ENCODE results near the gene CWC27.
A peak's percentile ranks its signal among the peaks of the same experiment; 100 is the strongest.

The CWC27 gene

DNA sequence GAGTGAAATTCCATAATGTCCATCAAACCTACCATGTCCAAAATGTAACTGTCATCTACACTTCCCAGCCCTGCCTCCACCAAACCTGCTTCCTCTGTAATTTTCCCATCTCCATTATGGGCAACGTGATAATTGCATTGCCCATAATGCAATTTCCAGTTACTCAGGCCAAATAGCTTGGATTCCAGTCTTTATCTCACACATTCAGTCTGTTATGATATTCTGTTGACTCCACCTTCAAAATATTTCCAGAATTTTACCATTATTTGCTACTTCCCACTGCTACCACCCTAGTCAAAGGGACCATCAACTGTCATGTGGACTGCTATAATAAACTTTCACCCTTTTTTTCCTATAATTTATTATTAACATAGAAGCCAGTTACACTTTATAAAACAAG lies 256.0 kb downstream of the CWC27 start:
- peaks cover 2% of the 10 kb centered on the region for H3K36me3 Mint-ChIP-seq (ENCODE audit: low read depth)
- H3K27ac Mint-ChIP-seq: no peak overlapping the region

DNA sequence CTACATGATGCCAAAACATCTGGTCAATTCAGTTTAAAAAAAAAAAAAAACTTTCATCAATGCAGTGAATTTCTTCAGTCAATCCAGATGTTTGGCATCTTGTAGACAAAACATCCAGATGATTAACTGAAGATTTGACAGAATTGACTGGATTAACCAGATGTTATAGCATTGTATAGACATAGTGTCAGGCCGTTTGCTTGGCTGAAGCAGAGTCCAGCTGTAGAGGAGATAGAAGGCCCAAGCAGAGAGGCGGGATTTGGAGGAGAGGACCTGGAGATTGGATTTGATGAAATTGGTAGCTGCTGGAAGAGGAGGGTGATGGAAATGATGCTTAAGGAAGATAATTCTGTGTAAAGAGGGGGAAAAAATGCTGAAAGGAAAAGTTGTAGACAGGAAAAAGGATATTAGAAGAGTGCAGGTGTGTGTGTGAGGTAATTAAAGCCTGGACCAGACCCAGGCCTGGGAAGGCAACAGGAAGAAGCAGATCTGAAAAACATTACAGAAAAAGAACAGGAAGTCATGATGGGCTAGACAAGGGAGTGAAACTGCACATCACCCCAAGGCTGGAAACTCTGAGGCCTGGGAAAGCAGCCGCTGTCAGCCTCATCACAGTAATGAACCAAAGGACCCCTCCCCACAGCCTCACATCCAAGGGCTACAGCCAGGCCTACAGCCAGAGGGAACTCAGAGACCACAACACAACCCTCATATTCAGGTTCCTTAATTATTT lies 258.3 kb downstream of the CWC27 start:
- Mint-ChIP-seq H3K27ac (peak overlapping the region; percentile 72), H3K4me3 (no peak overlapping the region), H3K9me3 (no peaks in the 10 kb centered on the region), H3K36me3 (ENCODE audit: low read depth) (no peaks in the 10 kb centered on the region), H3K4me1 (ENCODE audit: low read depth) (peaks cover 13% of the 10 kb centered on the region), H3K27me3 (no peaks in the 10 kb centered on the region)
- no peak for DNase-seq

More for the DNA sequence above, 256.0 kb downstream of the CWC27 start:
- H3K9me3 Mint-ChIP-seq: no peaks in the 10 kb centered on the region
- no peaks in the 10 kb centered on the region for H3K27me3 Mint-ChIP-seq
- no peak for DNase-seq
- peaks cover 30% of the 10 kb centered on the region for H3K4me1 Mint-ChIP-seq (ENCODE audit: low read depth)
- no peak overlapping the region for H3K4me3 Mint-ChIP-seq

DNA sequence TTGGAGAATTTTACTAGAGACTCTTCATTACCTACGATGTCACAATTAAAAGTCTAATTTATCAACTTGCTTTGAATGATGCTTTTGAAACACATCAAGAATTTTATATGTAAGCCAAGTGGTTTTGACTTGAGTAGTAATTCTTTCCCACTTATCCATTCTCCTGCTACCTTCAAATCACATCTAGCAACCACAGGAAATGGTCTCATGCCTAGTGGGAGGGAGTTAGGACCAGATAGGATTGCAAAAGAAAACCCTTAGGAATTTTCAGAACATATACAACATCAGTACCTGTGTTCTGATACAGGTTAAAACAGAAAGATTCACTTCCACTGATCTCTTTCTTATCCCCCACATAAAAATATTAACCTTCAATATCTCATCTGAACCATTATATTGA lies 260.4 kb downstream of the CWC27 start:
- Mint-ChIP-seq H3K4me3 (no peak overlapping the region), H3K36me3 (ENCODE audit: low read depth) (no peaks in the 10 kb centered on the region), H3K27me3 (no peaks in the 10 kb centered on the region), H3K9me3 (no peaks in the 10 kb centered on the region), H3K27ac (no peak overlapping the region), H3K4me1 (ENCODE audit: low read depth) (peaks cover 12% of the 10 kb centered on the region)
- no peak for DNase-seq

DNA sequence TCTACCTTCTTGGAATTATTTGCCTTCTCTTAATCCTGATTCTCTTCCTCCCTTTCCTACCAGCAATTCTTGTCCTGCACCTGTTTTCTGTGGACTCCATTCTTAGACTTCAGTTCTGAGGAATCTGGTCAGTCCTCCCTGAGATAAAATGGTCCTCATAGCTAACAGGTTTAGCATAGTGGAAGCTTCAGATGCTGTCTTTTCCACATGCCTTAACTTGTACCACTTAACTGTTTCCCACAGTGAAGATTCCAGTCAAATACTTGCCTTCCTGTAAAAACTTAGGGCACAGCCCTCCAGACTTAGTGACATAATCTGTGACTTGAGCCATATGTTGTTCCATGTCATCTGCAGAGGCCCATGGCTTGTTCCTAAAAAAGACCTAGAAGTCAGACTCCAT lies 261.3 kb downstream of the CWC27 start:
- no peak overlapping the region for H3K27ac Mint-ChIP-seq
- no peaks in the 10 kb centered on the region for H3K27me3 Mint-ChIP-seq
- H3K4me3 Mint-ChIP-seq: no peak overlapping the region
- no peaks in the 10 kb centered on the region for H3K36me3 Mint-ChIP-seq (ENCODE audit: low read depth)
- no peak for DNase-seq
- peaks cover 18% of the 10 kb centered on the region for H3K4me1 Mint-ChIP-seq (ENCODE audit: low read depth)
- no peaks in the 10 kb centered on the region for H3K9me3 Mint-ChIP-seq

DNA sequence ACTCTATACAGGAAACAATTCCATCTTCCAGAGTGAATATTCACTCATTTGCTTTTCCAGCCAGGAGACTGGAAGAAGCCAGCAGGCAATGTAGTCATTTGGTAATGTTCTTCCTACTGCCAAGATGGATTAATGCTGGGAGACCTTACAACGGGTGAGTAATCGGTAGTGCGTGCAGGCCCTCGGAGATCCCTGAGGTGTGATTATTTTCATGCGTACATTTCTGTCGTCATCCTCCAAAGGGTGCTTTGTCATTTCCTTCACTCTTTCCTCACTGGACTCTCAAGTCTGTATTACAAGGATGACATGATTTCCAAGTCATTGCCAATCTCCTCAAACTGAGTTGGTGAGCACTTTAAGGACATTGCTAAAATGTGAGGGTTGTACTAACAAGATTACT lies 263.5 kb downstream of the CWC27 start:
- H3K4me3 Mint-ChIP-seq: no peak overlapping the region
- DNase-seq: no peak
- no peaks in the 10 kb centered on the region for H3K36me3 Mint-ChIP-seq (ENCODE audit: low read depth)
- H3K4me1 Mint-ChIP-seq (ENCODE audit: low read depth): peaks cover 28% of the 10 kb centered on the region
- no peaks in the 10 kb centered on the region for H3K27me3 Mint-ChIP-seq
- no peaks in the 10 kb centered on the region for H3K9me3 Mint-ChIP-seq
- no peak overlapping the region for H3K27ac Mint-ChIP-seq

DNA sequence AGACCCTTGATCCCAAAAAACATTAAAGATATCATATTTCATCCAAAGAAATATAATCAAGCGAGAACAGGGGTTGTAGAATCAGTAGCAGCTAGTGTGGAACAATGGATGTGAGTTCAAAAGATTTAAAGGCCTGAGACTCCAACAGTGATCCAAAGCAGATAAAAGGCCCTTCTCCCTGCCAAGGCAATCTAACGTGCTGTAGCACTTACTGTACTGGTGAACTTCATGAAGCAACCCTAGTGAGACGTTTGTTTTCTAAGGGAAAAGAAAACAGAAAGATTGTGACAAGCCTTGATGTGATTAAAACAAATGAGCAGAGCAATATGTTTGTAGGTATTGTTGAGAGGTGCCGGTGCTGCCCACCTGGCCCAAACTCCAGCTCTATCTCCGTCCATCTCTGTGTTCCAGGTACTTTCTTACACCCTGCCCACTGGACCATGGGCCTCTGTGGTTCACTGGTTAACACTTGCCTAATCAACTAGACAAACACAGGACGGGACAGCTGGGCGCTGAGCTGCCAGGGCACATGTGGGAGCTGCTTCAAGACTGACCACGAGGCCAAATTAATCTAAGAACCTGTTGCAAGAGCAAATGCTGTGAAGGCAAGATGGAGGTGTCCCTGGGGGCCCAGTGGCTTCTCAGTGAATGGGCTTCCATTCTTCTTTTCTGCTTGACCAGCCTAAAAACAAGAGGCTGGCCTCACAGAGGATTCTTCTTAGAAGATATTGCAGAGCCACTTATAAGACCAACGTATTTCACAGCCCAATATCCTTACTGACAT lies 265.5 kb downstream of the CWC27 start:
- DNase-seq: no peak
- Mint-ChIP-seq H3K27ac (peak overlapping the region; percentile 74), H3K27me3 (no peaks in the 10 kb centered on the region), H3K4me1 (ENCODE audit: low read depth) (peaks cover 37% of the 10 kb centered on the region), H3K9me3 (no peaks in the 10 kb centered on the region), H3K36me3 (ENCODE audit: low read depth) (no peaks in the 10 kb centered on the region), H3K4me3 (peak overlapping the region; percentile 47)

DNA sequence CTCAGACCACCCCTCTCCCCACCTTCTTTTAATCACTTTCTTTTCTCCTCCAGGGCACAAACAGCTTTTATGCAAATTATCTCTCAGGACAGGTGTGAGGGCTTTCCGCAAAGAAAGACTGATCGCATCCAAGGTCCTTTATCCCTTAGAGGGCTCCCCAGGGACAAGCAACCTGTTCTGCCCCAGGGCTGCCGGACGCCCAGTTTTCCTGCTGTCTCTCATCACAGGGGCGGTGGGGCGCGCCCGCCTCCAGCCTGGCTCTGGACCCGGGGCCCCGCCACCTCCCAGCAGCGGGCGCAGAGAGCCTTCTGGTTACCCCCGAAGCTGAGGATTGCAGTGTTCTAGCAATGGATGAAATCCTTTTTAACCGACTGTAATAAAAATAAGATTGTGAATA lies 266.1 kb downstream of the CWC27 start:
- Mint-ChIP-seq H3K27ac (peak overlapping the region; percentile 90), H3K9me3 (no peaks in the 10 kb centered on the region), H3K4me3 (peak overlapping the region; percentile 75), H3K27me3 (no peaks in the 10 kb centered on the region), H3K36me3 (ENCODE audit: low read depth) (no peaks in the 10 kb centered on the region), H3K4me1 (ENCODE audit: low read depth) (peaks cover 37% of the 10 kb centered on the region)
- peak; percentile 33 for DNase-seq

DNA sequence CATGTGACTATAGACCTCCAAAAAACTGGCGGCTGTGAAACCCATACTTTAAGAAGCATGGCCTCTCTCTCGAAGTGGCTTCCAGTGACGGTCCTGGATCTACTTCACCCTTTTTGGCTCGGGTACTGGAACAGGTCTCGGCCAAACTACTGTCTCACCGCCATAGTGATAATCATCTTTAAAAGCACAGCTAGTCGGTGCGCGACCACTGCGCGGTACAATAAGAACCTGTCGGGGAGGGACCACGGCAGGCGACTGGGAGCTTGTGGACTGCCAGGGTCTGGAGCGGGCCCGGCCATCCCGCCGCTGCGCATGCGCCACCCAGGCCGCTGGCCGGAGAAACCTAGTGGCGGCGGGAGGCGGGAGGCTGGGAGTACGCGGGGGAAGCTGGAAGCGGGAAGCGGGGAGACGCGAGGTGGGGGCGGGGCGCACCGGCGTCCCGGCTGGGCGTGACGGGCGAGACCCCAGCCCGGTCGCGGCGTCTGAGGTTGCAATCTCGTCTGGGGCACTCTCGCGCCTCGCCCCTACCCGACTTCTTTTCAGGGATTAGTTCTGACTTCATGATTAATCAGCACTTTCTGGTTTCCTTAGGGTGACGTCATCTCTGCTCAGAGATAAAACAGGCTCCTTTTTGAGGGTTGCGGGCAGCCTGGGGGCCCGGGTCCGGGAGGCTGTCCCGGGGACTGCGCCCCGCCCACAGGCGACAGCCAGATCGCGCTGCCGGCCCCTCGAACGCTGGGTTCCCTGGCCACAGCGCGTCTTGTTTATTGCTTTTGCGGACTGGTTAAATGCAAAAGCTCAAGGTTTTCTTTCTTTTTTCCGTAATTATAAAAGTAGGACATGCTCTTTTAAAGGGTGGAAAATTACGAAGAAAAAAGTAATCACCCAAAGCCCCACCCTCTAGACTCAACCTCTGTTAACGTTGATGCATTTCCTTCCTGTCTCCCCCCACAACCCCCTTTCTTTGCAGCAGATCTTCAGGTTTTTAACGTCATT lies 266.8 kb downstream of the CWC27 start:
- H3K4me1 Mint-ChIP-seq (ENCODE audit: low read depth): peaks cover 37% of the 10 kb centered on the region
- H3K36me3 Mint-ChIP-seq (ENCODE audit: low read depth): no peaks in the 10 kb centered on the region
- peak; percentile 88 for DNase-seq
- peak overlapping the region; percentile 75 for H3K4me3 Mint-ChIP-seq
- H3K27me3 Mint-ChIP-seq: no peaks in the 10 kb centered on the region
- H3K27ac Mint-ChIP-seq: peak overlapping the region; percentile 90
- no peaks in the 10 kb centered on the region for H3K9me3 Mint-ChIP-seq

DNA sequence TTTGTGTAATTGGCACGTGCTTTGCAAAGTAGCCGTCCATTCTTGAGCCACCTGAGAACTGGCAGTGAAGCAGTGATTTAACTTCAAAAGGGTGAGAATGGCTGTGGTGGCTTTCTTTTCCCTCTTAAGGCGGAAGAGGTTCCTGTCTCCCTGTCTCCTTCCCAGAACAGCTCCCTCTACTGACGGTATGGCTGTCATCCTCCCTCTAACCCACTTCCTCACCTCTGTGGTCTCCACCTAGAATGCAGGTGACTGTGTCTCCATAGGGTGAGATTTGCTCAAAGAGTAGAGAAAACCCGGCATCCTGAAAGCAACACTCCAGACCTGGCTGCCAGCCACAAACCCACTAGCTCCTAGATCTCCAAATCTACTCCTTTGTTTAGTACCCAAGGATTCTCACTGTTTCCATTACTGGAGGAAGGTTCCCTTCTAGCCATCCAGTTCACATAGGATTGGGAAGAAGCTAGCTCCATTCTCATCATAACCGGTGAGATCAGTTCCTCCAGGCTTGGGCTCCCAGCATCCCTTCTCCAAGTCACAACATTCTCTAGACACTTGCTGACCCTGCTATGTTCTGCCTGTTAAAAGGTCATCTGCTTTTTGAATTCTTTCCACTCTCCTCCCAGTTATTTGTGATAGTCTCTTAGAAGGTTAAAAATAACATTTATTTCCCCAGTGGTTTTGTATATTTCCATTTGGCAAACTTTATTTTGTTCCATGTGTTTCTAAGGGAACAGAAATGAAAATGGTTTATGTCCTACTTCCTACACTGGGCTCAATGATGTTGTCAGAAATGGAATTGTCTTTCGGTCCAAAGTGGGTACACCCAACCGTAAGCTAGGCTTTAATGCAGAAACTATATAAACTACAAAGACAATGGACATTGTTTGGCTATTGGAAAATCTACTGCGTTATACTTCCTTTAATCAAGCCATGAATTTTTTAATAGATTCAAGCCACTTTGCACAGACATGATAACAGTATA lies 269.4 kb downstream of the CWC27 start:
- H3K9me3 Mint-ChIP-seq: no peaks in the 10 kb centered on the region
- no peak for DNase-seq
- H3K27me3 Mint-ChIP-seq: no peaks in the 10 kb centered on the region
- no peaks in the 10 kb centered on the region for H3K36me3 Mint-ChIP-seq (ENCODE audit: low read depth)
- H3K4me1 Mint-ChIP-seq (ENCODE audit: low read depth): peaks cover 49% of the 10 kb centered on the region
- H3K27ac Mint-ChIP-seq: no peak overlapping the region
- no peak overlapping the region for H3K4me3 Mint-ChIP-seq

DNA sequence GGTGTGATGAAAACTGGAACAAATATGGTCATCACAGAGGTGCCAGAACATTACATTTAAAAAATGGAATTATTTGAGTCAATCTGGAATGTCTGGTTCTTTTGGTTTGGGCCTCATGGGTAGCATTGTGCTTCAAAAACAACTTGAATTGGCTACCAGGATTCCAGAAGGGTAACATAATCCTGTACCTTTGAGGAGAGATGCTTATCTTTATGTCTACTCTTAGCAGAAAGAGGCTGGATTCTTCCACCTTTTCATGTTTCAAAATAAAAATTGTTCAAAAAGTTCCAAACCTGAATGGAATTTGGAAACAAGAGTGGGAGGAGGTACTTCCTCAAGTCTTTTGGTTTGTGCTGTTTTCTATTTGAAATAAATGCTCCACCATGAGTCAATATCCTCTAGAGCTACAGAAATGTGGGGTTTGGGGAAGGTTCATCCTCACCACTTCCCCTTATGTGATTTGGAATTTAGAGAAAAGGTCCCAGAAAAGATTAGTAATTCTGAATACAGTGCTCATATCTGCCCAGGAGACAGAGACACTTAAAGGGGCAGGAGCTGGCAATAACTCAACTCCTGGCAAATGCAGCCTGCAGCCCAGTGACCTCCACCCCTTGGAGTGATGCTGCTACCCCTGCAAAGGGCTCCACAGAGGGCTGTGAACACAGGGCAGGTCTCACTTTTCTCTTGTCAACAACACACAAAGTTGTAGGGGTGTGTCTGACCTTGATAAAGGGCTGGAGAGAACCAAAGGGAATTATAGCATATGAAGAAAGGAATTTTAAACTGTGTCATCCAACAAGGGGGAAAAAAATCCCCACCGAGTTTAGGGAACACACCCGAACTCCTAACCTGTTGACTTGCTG lies 272.8 kb downstream of the CWC27 start:
- Mint-ChIP-seq H3K27me3 (no peaks in the 10 kb centered on the region), H3K27ac (no peak overlapping the region), H3K4me3 (no peak overlapping the region), H3K4me1 (ENCODE audit: low read depth) (peaks cover 30% of the 10 kb centered on the region), H3K36me3 (ENCODE audit: low read depth) (no peaks in the 10 kb centered on the region), H3K9me3 (no peaks in the 10 kb centered on the region)
- no peak for DNase-seq

DNA sequence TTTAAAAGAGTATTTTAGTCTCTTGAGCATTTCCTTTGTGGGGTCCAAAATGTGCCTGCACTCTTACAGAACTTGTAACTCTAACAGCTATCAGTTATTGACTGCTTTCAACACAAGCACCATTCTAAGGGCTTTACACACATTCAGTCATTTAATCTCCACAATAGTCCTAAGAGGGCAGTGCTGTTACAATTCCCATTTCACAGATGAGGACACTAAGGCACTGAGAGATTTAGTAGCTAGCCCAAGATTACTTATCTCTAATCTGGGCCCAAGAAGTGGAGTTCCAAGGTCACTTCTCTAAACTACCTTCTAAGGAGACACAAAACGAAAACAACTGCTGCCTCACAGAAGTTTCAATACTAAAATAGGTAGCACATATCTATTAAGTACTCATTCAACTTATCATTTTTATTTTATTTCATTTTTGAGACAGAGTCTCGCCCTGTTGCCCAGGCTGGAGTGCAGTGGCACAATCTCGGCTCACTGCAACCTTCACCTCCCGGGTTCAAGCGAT lies 275.2 kb downstream of the CWC27 start:
- Mint-ChIP-seq H3K27ac (no peak overlapping the region), H3K27me3 (no peaks in the 10 kb centered on the region), H3K4me1 (ENCODE audit: low read depth) (peaks cover 12% of the 10 kb centered on the region), H3K36me3 (ENCODE audit: low read depth) (no peaks in the 10 kb centered on the region), H3K4me3 (no peak overlapping the region), H3K9me3 (no peaks in the 10 kb centered on the region)
- no peak for DNase-seq

DNA sequence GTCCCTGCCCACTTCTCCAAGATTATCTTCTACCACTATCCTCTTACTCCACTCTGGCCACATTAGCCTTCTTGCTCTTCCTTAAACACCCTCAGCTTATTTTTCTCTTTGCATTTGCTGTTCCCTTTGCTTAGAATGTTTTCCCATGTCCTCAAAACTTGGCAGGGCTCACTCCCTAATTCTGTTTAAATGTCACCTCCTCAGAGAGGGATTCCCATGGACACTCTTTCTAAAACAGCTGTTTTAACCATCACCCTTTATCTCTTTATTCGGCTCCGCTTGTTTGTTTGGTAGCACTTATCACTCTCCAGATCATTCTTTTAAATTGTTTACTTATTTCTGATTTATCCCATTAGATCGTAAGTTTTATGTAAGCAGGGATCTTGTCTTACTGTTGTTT lies 278.5 kb downstream of the CWC27 start:
- Mint-ChIP-seq H3K27me3 (no peaks in the 10 kb centered on the region), H3K36me3 (ENCODE audit: low read depth) (no peaks in the 10 kb centered on the region), H3K4me3 (no peak overlapping the region), H3K9me3 (no peaks in the 10 kb centered on the region), H3K4me1 (ENCODE audit: low read depth) (peaks cover 5% of the 10 kb centered on the region), H3K27ac (no peak overlapping the region)
- no peak for DNase-seq
